Upper lobe of left lung (tissue), 6 donors: ENCODE results near the gene GRB10. TPM values are rescaled to one million over a fixed set of nuclear protein-coding genes. Genes with fewer than 3 reads are reported as not detected.

Experiments used
- ATAC-seq, 2 donors: fragments of 200-7000 bp; cut with Tn5 transposase; one replicate each; pipeline ENCODE4 v1.9.1; 2022; ENCODE audit warnings: mild to moderate bottlenecking in 2 of 2, moderate library complexity in 2 of 2; ENCODE audit not compliant: low FRiP score in 2 of 2
- DNase-seq, 2 donors: peaks; one replicate each; pipeline ENCODE4 v3.0.0-alpha.2; 2019 to 2020
- H3K27ac ChIP-seq, 4 donors: fragments of 200-600 bp; sonication (generic); one replicate each; pipeline ENCODE4 v1.5.1; 2016 to 2019
- H3K27me3 ChIP-seq, 4 donors: fragments of 200-600 bp; sonication (generic); one replicate each; pipeline ENCODE4 v1.5.1; 2017 to 2019
- H3K36me3 ChIP-seq, 4 donors: fragments of 200-600 bp; sonication (generic); one replicate each; pipeline ENCODE4 v1.5.1; 2016 to 2019
- H3K4me1 ChIP-seq, 4 donors: fragments of 200-600 bp; sonication (generic); one replicate each; pipeline ENCODE4 v1.5.1; 2018 to 2019
- H3K4me3 ChIP-seq, 4 donors: fragments of 200-600 bp; sonication (generic); one replicate each; pipeline ENCODE4 v1.5.1; 2017 to 2019; ENCODE audit warnings: mild to moderate bottlenecking in 2 of 4, moderate library complexity in 1 of 4
- H3K9me3 ChIP-seq, 4 donors: fragments of 200-600 bp; sonication (generic); one replicate each; pipeline ENCODE4 v1.5.1; 2018 to 2019
- EP300 ChIP-seq, 4 donors: sonication (generic); formaldehyde crosslinking; IDR thresholded peaks; one replicate each; pipeline ENCODE4 v1.5.1; 2017; ENCODE audit warnings: antibody characterized with exemption in 4 of 4, control low read depth in 2 of 4
- POLR2A ChIP-seq, 4 donors: fragments of 450-650 bp; IDR thresholded peaks; one replicate each; pipeline ENCODE4 v1.5.1; 2016 to 2017; ENCODE audit warnings: antibody characterized with exemption in 4 of 4, mild to moderate bottlenecking in 2 of 4
- POLR2AphosphoS5 ChIP-seq, 2 donors: sonication (generic); formaldehyde crosslinking; IDR thresholded peaks; one replicate each; pipeline ENCODE4 v1.5.1; 2017; ENCODE audit warnings: antibody characterized with exemption in 2 of 2
- WGBS, 2 donors: methylation state at CpG; one replicate each; pipeline ENCODE4 v1.1.5; 2017 to 2018; 5-methylcytosine and 5-hydroxymethylcytosine counted together
- total RNA-seq, 6 donors: library from RNA; depleted of rRNA in 4 of 6; stranded (reverse); fragments of >200 nt in 4 of 6; gene quantifications; one replicate each; pipeline versions ENCODE4 v1.1.0 to v1.2.1, GENCODE V29; 2016 to 2021
- TF ChIP-seq, protein P1 (sequence below), 6 experiments: fragments of 450-650 bp in 4 of 6; fragments of 200-600 bp in 2 of 6; sonication (generic) in 2 of 6; IDR thresholded peaks; one replicate each; pipeline ENCODE4 v1.5.1; 2016 to 2019; ENCODE audit warnings: antibody characterized with exemption in 6 of 6
- donor health status: DM: no; HTN: no; CAD: no; lungs with moderate emphysema.
- donor health status: DM: no; HTN: yes; CAD: no; lungs with severe emphysema.

Gene GRB10
- total RNA-seq, 6 donors from 2014 or later, result 32.8 to 92.2 (median 46.5) TPM

DNA sequence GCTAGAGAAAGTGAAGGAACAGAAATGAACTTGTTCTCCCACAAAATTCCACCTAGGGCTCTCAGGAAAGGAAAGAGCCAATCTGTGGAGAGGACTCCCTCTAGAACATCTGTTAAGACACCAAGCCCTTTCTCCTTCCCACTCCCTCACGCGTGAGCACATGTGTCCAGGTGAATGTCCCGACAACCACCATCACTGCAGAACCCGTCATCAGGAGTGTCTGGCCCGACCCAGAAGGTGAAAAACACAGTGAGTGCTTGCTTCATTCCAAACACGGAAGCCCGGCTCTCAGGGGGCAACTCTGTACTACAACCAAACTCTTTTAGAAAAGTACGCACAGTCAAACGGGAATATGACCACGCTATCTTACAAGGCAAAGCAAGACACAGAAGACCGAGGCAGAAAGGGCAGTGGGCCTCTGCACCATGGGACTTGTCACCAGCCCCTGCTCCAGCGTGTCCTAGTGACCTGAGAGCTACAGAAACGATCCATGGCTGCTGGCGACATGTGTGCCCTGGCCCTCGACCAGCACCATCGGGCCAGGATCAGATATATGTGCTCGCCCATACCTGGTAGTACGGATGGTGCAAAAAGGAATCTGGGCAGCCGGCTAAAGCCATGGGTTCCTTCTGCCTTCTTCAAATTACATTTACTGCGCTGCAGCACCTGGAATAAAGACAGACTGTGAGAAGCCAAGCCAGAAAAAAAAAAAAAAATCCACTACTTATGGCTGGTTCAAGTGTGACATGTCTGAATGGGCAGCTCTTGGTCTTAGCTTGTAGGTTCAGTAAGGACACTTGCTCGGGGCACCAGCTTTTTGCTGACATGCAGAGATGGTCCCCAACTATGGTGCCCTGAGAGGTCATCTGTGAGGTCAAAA lies 50.8 kb downstream of the GRB10 start:
- no peak for DNase-seq
- no peak for ATAC-seq
- TF ChIP-seq EP300 (IDR thresholded peaks at IDR 0.05), result no peak
- TF ChIP-seq POLR2A (IDR thresholded peaks at IDR 0.05), result no peak
- TF ChIP-seq POLR2AphosphoS5 (IDR thresholded peaks at IDR 0.05), result no peak
- TF ChIP-seq, protein P1, sequence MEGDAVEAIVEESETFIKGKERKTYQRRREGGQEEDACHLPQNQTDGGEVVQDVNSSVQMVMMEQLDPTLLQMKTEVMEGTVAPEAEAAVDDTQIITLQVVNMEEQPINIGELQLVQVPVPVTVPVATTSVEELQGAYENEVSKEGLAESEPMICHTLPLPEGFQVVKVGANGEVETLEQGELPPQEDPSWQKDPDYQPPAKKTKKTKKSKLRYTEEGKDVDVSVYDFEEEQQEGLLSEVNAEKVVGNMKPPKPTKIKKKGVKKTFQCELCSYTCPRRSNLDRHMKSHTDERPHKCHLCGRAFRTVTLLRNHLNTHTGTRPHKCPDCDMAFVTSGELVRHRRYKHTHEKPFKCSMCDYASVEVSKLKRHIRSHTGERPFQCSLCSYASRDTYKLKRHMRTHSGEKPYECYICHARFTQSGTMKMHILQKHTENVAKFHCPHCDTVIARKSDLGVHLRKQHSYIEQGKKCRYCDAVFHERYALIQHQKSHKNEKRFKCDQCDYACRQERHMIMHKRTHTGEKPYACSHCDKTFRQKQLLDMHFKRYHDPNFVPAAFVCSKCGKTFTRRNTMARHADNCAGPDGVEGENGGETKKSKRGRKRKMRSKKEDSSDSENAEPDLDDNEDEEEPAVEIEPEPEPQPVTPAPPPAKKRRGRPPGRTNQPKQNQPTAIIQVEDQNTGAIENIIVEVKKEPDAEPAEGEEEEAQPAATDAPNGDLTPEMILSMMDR (IDR thresholded peaks at IDR 0.05), result no peak
- Histone ChIP-seq H3K27me3 (no peaks in the 10 kb centered on the region), H3K9me3 (no peaks in the 10 kb centered on the region), H3K36me3 (no peaks in the 10 kb centered on the region), H3K4me3 (no peak overlapping the region), H3K4me1 (peaks cover 20 to 39% (median 28%) of the 10 kb centered on the region in 4 donors), H3K27ac (peak overlapping the region in 1 of 4 donors; percentile 67)
- 89 to 95% methylated on average over 20 to 21 of the region's 21 CpGs for WGBS, 2 donors

DNA sequence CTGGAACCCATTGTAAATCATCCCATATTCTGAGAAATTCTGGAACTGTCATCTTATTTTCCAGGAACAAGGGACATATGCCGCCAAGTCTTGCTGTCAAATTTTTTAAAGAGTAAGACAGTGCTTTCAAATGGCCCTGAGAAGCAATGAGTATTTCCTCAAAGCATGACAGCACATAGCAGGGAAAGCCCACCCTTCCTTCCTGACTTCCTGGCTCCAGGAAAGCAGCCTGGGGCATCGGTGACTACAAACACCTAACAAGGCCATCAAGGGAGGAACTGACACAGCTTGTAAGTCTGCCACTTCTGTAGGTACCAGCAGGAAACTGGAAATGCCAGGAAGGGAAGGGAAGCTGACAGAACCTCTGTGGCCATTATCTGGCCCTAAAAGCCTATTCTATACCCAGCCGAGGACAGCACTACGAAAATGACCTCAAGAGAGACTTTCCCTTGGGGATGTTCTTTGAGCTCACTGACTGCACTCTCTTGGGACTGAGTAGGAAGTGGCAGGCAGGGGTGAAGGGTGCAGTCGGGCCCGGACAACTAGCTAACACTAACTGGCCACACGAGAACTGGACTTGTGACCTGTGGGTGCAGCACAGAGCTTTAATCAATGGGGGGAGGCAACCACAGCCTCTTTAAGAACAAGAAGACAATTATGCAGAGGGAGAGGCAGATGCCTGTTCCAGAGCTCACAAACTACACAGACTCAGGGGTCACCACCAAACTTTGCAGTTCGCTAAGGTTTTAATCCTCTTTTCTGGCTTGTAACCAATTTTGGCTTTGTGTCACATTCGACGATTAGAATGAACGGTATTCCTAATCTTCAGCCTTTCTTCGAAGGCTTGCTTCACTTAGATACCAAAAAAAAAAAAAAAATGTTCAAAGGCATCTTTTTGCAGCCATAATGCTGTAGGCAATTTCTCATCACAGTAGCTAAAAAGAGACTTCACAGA lies 52.0 kb downstream of the GRB10 start:
- H3K9me3 ChIP-seq, result no peaks in the 10 kb centered on the region
- H3K4me1 ChIP-seq, result peaks cover 21 to 51% (median 35%) of the 10 kb centered on the region in 4 donors
- no peaks in the 10 kb centered on the region for H3K27me3 ChIP-seq
- 62 to 66% methylated on average over 12 of the region's 12 CpGs for WGBS, 2 donors
- no peak for DNase-seq
- no peaks in the 10 kb centered on the region for H3K36me3 ChIP-seq
- no peak for ATAC-seq
- no peak overlapping the region for H3K4me3 ChIP-seq
- peak overlapping the region in 3 of 4 donors; percentile 15 to 67 (median 60) for H3K27ac ChIP-seq
- TF ChIP-seq, protein P1 (IDR thresholded peaks at IDR 0.05), result no peak
- TF ChIP-seq POLR2AphosphoS5 (IDR thresholded peaks at IDR 0.05) (peak; percentile 25 to 75), POLR2A (IDR thresholded peaks at IDR 0.05) (no peak), EP300 (IDR thresholded peaks at IDR 0.05) (peak in 1 of 4 donors; percentile 34)

DNA sequence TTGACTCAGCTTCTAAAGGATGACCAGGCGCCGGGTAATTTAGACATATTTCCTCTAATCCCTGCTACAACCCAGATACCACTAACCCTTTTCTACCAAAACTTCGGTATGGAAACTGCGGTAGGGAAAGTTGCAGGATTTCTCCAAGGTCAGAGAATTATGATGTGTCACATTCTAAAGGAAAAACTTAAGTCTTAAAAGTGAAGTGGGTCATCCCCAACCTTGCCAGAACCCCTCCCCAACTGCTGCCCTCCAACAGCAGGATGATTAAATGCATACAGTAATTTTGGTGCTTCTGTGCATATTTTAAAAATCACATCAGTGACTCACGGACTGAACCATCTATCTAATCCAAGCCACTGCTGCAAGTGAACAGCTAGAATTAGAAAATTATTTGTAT lies 52.7 kb downstream of the GRB10 start:
- peaks cover 24 to 49% (median 37%) of the 10 kb centered on the region in 4 donors for H3K4me1 ChIP-seq
- DNase-seq (no peak), ATAC-seq (peak in 1 of 2 donors; percentile 48)
- H3K27ac ChIP-seq, result peak overlapping the region in 3 of 4 donors; percentile 21 to 67 (median 59)
- no peak overlapping the region for H3K4me3 ChIP-seq
- H3K9me3 ChIP-seq, result no peaks in the 10 kb centered on the region
- no peaks in the 10 kb centered on the region for H3K36me3 ChIP-seq
- no peaks in the 10 kb centered on the region for H3K27me3 ChIP-seq
- 57 to 77% methylated on average over 5 of the region's 5 CpGs for WGBS, 2 donors
- TF ChIP-seq, protein P1 (IDR thresholded peaks at IDR 0.05), result no peak
- TF ChIP-seq POLR2AphosphoS5 (IDR thresholded peaks at IDR 0.05) (no peak), POLR2A (IDR thresholded peaks at IDR 0.05) (no peak), EP300 (IDR thresholded peaks at IDR 0.05) (no peak)

DNA sequence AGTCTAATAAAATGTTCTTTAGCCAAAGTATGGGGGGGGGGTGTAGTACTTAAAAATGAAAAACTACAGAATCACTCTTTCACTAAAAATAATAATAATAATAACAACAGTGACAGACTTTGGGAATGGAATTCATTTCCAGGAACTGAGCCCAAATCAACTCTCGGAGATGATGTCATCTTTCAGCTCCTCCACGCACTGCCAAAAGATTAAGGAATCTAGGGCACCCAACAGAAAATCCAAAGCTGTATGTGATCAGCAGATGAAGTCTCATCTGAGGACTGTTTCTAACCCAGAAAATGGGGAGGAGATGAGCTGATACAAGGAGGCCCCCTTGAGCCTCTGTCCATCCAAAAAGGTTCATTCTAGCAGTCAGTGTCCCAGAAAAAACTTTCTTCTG lies 54.5 kb downstream of the GRB10 start:
- Histone ChIP-seq H3K27me3 (no peaks in the 10 kb centered on the region), H3K4me1 (peaks cover 16 to 54% (median 40%) of the 10 kb centered on the region in 4 donors), H3K36me3 (no peaks in the 10 kb centered on the region), H3K27ac (peak overlapping the region in 1 of 4 donors; percentile 22), H3K4me3 (no peak overlapping the region), H3K9me3 (no peaks in the 10 kb centered on the region)
- ATAC-seq, result peak in 1 of 2 donors; percentile 52
- WGBS, 2 donors, result 61 to 80% methylated on average over 2 of the region's 2 CpGs
- DNase-seq, result no peak
- TF ChIP-seq POLR2AphosphoS5 (IDR thresholded peaks at IDR 0.05), result no peak
- TF ChIP-seq EP300 (IDR thresholded peaks at IDR 0.05), result no peak
- no peak for TF ChIP-seq POLR2A (IDR thresholded peaks at IDR 0.05)
- TF ChIP-seq, protein P1 (IDR thresholded peaks at IDR 0.05), result no peak
